GM19372 (cell line): ENCODE measurements around the gene TBC1D22A.

Source experiments
- ATAC-seq: cut with Tn5 transposase; IDR thresholded peaks from one replicate; pipeline ENCODE4 v1.9.1; 2021; ENCODE audit warnings: mild to moderate bottlenecking, low read depth, moderate library complexity; ENCODE audit not compliant: unreplicated experiment

The TBC1D22A gene

DNA sequence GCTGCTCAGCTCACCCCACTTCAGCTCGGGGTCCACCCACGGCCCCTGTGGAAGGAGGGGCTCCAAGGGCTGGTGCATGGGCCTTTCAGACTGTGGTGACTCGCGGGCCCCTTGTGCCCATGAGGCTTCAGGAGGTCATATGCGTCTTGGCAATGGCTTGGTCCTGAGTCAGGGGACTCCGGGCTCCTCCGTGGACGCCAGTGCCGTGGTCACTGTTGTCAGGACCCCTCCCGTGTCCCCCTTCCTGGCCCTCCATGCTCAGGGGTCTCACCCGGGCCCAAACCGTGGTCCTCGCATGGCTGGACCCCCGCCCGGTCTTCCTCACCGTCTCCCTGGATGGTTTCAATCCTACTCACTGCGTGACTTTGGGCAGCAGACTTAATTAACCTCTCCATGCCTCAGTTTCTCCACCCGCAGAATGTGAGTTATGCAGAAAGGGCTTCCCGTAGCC is 436.4 kb downstream of the TBC1D22A start:
- no peak for ATAC-seq

DNA sequence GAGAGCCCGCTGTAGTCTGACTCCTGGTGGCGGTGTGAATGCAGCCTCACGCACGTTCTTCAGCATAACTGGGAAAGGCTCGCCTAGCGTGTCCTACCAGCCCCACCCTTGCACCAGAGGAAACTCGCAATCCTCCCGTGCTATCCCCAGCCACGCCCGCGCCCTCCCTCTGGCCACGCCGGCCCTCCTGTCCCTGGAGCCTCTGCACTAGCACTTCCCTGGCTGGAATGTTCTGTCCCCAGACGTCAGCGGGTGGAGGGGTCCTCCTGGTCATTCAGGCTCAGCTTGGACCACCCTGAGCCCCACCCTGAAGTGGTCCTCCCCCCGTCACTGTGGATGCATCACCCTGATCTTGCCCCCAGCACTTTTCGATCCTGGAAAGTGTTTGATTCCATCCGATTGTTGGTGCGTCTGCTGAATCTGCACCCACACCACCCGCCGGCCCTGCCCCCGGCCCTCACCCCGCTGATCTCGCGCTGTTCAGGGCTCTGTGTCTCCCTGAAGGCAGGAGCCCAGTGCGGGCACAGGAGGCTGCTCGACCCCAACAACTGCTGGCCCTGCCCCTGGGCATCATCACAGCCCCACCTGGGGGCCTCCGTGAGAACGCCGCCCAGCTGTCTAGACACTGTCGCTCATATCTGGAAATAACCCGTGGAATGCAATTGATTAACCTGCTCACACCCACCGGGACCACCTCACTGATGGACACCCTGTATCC is 437.0 kb downstream of the TBC1D22A start:
- no peak for ATAC-seq

DNA sequence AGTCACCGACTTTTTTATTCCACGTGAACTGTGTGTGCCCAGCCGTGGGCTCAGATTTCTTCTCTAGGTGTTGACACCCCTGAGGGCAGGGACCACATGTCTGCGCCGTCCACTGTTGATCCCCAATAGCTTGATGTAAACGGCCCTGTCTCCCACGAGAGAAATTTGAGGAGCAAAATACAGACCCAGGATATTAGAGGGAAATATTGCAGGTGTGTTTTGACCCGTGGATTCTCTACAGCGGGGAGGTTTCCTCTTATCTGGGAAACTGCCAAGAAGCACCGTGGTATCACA is 437.5 kb downstream of the TBC1D22A start:
- ATAC-seq, result no peak

DNA sequence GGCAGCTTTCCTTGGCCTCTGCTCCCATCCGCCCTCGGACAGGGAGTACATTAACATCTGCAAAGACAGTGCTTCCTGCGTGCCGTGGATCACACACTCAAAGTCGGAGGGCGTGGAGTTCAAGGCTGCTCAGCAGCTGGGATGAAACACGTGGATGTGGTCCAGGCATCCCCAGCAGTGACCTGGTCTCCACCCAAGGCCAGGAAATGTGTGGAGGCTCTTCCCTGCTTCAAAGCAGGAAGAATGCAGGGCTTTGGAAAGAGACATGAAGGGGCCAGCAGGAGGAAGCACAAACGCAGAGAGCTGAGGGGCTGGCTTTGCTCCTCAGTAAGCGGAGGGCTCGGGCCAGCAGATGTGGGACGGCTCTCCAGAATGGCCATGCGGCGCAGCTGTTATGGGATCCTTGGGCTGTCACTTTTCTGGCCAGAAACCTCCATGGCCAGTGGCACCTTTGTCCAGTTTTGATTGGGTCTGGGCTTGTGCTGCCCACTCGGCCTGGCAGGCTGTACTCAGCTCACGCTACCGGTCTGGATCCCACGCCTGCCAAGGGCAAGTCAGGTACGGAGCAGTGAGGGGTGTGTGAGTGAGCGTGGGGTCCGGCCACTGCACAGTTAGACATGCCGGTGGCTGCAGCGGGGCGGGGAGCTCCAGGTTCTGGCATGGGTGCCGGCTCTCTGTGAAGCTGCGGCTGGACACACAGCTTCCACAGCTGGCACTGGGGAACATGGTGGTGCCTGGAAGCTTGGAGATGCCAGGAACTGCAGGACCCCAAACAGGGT is 438.0 kb downstream of the TBC1D22A start:
- no peak for ATAC-seq

DNA sequence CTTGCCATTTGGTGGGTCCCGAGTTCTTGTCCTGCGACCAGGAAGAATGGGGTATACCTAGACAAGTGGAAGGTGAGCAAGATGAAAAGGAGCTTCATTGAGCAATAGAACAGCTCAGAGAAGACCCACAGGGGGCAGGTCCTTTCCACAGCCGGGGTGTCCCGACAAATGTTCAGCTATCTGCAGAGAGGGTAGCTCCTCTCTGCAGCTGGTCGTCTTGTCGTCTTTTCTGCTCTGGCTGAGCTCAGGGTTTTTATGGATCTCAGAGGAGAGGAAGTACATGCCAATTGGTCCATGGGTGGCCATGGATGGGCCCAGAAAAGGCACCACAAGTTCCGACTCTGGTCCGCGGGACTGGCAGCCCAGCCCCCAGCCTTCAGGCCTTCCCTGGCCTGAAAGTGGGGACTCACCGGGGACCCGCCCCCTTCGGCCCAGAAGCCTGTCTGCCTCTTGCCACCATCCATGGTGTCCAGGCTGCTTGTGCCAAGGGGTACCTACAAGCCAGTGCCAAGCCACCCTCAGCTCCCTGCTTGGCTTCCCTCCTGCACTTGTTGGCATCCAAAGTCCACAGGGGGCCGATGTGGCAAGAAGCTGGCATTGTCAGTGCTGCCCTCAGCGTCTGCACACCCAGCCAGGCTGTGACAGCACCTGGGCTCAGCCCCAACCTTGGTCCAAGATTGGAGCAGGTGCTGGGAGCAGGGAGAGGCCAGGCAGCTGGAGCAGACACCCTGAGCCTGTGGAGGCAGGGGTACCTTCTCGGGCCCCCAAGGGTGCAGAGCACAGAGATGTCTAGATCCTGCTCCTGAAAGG is 438.9 kb downstream of the TBC1D22A start:
- no peak for ATAC-seq

DNA sequence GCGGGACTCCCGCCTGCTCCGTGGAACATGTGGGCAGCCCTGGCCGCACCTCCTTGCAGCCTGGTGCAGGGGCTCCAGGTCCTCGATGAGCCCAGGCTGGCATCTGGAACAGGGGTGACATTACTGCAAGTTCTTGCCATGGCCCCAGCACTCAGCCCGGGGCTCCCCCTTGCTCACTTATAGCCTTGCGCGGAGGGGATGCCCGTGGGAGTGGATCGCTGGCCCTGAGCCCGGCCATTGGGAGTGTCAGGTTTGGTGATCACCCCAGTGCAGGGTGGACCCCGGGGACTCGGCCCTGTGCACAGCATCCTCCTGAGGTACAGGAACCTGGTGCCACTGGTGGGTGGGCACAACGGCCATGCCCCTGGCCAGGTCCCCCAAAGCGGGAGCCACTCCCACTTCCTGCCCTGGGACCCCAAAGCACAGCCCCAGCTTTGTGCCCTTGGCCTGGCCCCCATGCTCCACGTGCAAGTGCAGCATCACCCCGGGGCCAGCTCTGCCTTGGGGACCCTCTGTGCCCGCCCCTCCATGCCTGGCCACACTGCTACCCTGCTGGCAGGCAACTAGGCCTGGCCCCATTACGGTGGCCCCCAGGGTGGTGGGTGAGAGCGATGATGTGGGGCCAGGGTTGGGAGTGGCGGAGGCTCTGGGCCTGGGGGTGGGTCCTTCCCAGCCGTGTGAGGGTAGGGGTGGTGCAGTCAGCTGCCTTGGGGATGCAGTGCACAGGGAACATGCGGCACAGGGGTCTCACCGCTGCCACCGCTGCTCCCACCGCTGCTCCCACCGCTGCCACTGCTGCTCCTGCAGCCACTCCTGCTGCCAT is 439.8 kb downstream of the TBC1D22A start:
- no peak for ATAC-seq

DNA sequence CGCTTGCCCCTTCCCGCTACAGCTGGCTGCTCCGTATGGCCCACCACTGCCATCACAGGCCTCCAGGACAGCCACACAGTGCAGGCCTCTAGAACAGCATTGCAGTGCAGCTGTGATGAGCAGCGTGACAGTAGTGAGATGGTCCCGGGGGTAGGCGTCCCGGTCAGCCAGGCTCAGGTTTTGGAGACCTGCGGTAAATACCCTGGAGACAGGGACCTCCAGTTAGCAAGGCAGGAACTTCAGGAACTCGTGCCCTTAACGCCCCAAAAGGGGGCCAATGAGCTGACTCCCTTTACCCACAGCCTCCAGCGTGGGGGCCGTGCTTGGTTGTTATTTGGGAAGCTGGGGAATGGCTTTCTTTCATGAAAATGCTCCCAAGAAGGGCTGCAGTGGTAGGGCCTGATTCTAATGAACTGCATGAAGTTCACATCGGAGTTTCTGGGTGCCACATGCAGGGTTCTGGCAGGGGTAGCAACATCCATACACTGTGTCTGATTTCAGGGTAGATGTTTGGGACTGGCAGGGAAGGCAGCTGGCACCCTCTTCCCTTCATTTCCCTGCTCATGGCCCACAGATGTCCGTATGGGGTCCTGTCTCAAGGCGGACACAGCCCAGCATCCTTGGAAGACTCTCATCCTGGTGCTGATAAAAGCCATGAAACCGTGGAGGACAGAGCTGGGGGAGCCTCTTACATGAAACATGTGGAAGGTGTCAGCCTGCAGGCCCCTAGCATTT is 440.5 kb downstream of the TBC1D22A start:
- ATAC-seq, result no peak

DNA sequence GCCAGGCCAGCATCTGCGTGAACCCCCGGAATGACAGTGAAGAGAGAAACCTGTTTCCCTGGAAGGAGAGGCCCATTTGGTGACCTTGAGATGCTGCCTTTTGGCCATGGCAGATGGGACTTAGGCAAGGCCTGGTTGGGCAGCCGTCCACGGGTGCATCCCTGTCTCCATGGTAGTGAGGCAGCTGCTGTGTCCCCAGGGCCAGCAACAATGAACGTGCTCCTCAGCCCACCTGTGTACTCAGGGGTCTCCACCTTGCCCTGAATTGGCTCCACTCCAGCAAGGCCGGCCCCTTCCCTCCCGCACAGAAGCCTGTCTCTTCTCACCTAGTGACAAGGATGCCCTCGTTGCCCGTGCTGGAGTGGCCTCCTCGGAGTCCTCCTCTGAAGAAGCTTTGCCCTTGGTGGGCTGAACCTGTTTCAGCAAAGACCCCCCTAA is 441.1 kb downstream of the TBC1D22A start:
- ATAC-seq, result no peak

DNA sequence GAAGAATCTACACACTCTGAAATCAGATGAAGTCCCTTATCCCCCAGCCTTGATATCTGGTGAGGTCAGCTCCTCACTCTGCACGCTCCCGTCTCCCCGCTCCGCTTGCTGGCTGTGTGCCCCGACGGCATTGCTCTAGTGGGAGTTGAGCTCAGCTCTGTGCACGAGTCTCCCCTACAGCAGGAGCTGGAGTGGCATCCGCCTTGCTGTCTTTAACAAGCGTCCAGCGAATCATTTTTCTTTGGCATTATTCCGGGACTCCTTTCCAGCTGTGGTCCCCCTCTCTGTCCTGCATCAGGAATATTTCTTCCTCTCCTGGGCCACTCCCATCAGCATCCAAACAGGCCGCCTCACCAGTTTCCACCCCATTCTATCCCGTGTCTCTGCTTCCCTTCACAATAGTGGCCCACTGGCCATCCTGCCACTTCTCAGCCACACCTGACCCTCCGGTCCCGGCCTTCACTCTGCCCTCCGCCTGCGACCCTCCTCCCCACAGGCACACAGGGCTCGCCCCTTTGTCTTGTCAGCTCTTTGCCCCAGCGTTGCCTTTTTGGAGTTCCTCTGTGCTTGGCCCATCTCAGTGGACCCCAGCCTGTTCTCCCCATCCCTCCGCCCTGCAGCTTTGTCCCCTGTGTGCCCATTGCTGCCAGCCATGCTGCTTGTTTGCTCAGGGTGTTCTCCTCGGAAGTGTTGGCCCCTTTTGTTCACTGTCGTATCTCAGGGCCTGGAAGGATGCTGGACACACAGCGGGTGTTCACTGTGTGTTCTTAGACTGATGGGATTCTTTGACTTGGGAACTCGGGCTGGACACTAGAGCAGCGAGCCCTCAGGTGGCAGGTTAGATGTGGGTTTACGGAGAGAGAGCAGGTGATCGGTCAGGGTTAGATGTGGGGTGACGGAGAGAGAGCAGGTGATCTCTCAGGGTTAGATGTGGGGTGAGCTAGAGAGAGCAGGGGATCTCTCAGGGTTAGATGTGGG is 441.8 kb downstream of the TBC1D22A start:
- ATAC-seq, result no peak

DNA sequence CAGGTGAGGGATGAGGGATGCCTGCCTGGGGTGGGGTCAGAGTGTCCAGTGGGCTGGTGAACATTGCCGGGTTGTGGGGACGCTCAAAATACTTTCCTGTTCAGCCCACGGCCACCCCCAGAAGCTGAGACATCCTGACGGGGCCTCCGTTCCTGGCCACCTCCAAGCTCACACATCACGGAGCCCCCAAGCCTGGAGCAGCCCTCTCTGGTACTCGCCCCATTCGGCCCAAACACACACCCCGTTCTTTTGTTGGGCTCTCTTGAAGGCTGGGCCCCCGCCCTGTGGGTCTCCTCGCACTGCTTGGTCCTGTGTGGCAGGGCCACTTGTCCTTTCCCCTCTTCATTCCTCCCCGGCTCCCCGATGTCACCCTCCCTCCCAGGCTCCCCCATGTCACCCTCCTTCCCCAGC is 442.6 kb downstream of the TBC1D22A start:
- no peak for ATAC-seq

DNA sequence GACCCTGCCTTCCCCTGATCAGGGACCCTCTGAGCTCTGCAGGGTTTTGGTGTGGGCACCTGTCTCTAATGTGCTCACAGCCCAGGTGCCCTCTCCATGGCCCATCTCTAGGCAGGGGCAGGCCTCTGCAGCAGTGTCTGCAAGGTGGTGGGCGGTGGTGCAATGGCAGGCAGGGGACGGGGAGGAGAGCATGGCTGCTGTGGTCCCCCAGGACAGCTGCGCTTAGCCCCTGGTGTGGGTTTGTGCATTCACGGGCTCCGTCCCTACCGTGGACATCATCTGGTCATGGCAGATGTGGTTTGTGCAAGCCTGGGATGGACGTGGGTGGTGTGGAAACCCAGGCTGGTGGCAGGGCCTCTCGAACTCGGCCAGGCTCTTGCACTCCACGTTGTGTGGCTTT is 443.1 kb downstream of the TBC1D22A start:
- no peak for ATAC-seq

DNA sequence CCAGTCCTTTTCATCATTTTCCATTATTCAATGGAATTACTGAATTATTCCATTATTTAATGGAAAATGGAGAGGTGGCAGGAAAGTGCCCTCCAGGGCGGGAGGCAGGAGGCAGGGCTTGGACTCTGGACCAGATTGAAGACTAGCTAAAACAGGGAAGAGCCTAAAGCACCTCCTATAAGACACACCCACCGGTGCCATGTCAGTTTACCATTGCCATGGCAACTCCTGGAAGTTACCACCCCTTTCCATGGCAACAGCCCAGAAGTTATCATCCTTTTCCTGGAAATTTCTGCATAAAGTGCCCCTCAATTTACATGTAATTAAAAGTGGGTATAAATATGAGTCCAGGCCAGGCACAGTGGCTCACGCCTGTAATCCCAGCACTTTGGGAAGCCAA is 443.7 kb downstream of the TBC1D22A start:
- no peak for ATAC-seq

DNA sequence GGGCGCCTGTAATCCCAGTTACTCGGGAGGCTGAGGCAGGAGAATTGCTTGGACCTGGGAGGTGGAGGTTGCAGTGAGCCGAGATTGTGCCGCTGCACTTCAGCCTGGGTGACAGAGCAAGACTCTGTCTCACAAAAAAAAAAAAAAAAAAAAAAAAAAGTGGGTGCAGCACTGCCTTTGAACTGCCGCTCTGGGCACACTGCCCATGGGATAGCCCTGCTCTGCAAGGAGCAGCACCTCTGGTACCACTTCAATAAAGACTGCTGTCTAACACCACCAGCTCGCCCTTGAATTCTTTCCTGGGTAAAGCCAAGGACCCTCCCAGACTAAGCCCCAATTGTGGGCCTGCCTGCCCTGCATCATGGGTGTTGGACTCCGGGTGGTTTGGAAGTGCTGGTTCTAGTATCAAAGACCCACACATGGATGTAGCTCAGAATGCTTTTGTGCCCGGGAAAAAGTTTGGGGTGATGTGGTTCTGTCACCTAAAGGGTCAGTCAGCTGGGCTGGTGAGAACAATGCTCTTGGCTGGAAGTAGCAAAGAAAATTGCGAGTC is 444.3 kb downstream of the TBC1D22A start:
- ATAC-seq, result no peak

DNA sequence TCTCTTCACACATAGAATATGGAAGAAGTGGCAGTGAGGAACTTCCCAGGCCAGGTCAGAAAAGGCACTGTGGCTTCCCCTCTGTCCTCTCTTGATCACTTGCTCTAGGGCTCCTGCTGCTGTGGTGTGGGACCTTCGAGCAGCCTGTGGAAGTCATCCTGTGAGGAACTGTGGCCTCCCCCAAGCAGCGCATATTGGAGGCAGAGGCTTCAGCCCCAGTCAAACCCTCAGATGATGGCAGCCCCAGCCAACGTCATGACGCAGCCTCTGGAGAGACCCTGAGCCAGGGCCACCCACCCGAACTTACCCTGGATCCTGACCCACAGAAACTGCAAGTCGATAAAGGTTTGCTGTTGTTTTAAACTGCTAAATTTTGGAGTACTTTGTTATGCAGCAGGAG is 444.9 kb downstream of the TBC1D22A start:
- no peak for ATAC-seq

DNA sequence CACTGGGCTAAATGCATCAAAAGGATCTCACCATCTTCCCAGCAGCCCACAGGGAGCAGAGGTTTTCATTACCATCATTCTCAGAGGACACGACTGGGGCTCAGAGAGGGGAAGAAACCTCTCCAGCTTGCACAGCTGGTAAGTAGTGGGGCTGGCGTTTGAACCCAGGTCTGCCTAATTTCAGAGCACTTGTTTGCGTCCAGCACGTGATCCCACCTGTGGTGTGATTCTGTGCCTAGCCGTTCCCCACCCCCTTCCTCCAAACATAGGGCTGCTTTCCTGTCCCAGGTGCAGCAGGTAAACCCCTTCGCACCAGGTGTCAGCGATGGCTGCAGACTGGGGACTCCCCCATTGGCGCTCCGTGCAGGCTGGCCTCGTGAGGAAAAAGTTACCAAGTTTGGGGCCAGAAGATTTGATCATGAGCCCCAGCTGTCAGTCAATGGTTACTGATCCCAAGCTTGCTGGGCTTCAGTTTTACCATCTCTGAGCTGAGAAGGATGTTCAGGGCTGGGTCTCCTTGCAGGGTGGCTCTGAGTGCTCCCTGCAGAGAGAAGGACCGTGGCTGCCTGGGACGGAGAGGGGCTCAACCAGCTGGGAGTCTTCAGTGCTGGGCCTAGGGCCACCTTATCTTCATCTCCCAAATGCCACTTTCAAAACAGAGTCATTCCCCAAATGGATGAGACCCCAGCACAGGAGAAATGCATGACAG is 445.6 kb downstream of the TBC1D22A start:
- no peak for ATAC-seq

DNA sequence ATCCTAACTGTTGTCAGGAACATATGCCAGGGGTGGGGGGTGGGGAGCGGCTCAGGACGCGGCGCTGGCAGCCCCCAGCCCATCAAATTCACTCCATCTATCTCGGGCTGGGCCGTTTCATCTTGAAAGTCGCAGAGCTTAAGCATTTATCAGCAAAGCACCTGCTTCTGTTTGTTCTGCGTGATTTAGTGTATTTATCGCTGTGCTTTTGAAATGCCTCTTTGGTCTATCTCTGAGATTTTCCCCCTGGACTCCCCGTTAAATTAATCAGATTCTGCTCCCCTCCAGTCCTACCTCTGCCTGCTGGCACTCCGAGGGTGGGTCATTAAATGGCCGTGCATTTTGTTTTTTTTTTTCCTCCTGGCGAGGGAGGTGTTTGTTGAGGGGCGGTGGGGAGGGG is 446.2 kb downstream of the TBC1D22A start:
- ATAC-seq, result no peak

DNA sequence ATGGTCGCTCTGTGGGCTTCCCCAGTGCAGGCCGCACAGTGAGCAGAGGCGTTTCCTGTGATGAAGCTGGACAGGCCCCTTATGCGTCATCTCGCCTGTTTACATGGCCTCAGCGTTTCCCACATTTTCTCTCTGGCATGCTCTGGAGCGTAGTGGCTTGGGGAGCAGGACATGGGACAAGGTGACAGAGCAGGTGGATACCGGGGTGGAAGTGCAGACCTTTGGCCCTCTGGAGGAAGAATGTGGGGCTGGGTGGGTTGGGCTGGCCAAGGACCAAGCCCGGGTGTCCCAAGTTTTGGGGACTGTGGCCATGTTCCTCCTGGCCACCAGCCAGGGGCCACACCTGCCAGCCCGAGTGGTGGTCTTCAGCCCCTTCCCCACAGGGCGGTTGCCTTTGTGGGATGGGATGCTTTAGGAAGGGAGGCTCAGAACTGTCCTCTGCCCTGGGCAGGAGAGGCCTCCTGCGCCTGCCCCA is 446.6 kb downstream of the TBC1D22A start:
- no peak for ATAC-seq
